Rectal smooth muscle tissue (tissue), 1 donor: Measurements from ENCODE around the gene ANKRD17.

Source experiments
- H3K27ac ChIP-seq: one replicate; pipeline ENCODE4 v1.7.0; 2013; ENCODE audit warnings: low read depth, low read length, inconsistent platforms
- H3K27me3 ChIP-seq: one replicate; pipeline ENCODE4 v1.7.0; 2013; ENCODE audit warnings: low read length; ENCODE audit not compliant: control insufficient read depth, insufficient read depth
- H3K36me3 ChIP-seq: one replicate; pipeline ENCODE4 v1.7.0; 2013; ENCODE audit warnings: low read length; ENCODE audit not compliant: control insufficient read depth, insufficient read depth
- H3K4me1 ChIP-seq: one replicate; pipeline ENCODE4 v1.7.0; 2013; ENCODE audit warnings: low read length; ENCODE audit not compliant: control insufficient read depth, insufficient read depth
- H3K4me3 ChIP-seq: one replicate; pipeline ENCODE4 v1.7.0; 2013; ENCODE audit warnings: low read length
- H3K9ac ChIP-seq: one replicate; pipeline ENCODE4 v1.7.0; 2013; ENCODE audit warnings: low read length

ANKRD17 gene

GRCh38 chr4:73086095-73086868 is 172.3 kb downstream of the ANKRD17 start:
- H3K4me1 ChIP-seq, result no peaks in the 10 kb centered on the region
- H3K4me3 ChIP-seq, result no peak overlapping the region
- no peak overlapping the region for H3K9ac ChIP-seq
- no peak overlapping the region for H3K27ac ChIP-seq
- H3K27me3 ChIP-seq, result no peaks in the 10 kb centered on the region
- H3K36me3 ChIP-seq, result peaks cover 11% of the 10 kb centered on the region

DNA sequence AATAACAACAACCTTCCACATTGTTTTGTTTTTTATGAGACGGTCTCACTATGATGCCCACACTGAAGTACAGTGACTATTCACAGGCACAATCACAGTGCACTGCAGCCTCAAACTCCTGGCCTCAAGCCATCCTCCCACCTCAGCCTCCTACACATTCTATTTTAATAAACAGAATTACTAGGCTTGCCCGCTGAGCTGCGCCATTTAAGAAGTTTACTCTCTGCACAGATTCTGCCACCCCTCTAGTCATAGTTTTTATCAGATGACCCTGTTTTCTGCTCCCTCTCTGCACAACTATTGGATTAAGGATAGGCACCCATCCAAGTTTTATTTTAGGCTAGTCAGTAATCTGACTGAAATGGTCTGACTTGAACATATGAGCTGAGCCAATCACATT is 177.8 kb downstream of the ANKRD17 start:
- H3K36me3 ChIP-seq, result peaks cover 16% of the 10 kb centered on the region
- H3K4me1 ChIP-seq, result no peaks in the 10 kb centered on the region
- no peak overlapping the region for H3K27ac ChIP-seq
- no peak overlapping the region for H3K9ac ChIP-seq
- H3K27me3 ChIP-seq, result no peaks in the 10 kb centered on the region
- no peak overlapping the region for H3K4me3 ChIP-seq

GRCh38 chr4:73075832-73076231 is 182.8 kb downstream of the ANKRD17 start:
- Histone ChIP-seq H3K9ac (no peak overlapping the region), H3K27me3 (no peaks in the 10 kb centered on the region), H3K36me3 (peaks cover 12% of the 10 kb centered on the region), H3K27ac (no peak overlapping the region), H3K4me3 (no peak overlapping the region), H3K4me1 (no peaks in the 10 kb centered on the region)

DNA sequence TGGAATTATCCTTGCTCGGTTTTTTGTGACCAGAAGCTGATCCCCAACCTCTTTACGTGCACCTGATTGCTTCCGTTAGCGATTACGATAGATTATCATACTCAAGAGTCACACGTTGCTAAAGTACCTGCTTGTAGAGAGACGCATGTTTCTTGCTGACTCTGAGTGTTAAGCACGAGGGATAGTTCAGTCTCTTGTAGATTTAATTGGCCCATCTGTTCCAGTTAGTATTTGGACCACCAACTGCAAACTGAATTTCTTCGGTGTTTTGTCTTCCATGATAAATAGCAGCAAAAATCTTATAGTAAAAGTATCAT is 188.6 kb downstream of the ANKRD17 start:
- H3K27ac ChIP-seq, result peak overlapping the region; percentile 95
- H3K36me3 ChIP-seq, result no peaks in the 10 kb centered on the region
- no peaks in the 10 kb centered on the region for H3K27me3 ChIP-seq
- peaks cover 14% of the 10 kb centered on the region for H3K4me1 ChIP-seq
- peak overlapping the region; percentile 92 for H3K9ac ChIP-seq
- peak overlapping the region; percentile 96 for H3K4me3 ChIP-seq

GRCh38 chr4:73069338-73070073 is 189.1 kb downstream of the ANKRD17 start, which contains the start of gene COX18:
Gene COX18 (minus strand): TSS chr4:73069716. CDS start chr4:73069649, 67 bp downstream.
- H3K27ac ChIP-seq, result peak within 1 kb of the TSS; percentile 95
- peaks cover 14% of the 10 kb centered on the region for H3K4me1 ChIP-seq
- H3K36me3 ChIP-seq, result no peaks in the 10 kb centered on the region
- H3K9ac ChIP-seq, result peak within 1 kb of the TSS; percentile 92
- H3K27me3 ChIP-seq, result no peaks in the 10 kb centered on the region
- peak within 1 kb of the TSS; percentile 96 for H3K4me3 ChIP-seq

DNA sequence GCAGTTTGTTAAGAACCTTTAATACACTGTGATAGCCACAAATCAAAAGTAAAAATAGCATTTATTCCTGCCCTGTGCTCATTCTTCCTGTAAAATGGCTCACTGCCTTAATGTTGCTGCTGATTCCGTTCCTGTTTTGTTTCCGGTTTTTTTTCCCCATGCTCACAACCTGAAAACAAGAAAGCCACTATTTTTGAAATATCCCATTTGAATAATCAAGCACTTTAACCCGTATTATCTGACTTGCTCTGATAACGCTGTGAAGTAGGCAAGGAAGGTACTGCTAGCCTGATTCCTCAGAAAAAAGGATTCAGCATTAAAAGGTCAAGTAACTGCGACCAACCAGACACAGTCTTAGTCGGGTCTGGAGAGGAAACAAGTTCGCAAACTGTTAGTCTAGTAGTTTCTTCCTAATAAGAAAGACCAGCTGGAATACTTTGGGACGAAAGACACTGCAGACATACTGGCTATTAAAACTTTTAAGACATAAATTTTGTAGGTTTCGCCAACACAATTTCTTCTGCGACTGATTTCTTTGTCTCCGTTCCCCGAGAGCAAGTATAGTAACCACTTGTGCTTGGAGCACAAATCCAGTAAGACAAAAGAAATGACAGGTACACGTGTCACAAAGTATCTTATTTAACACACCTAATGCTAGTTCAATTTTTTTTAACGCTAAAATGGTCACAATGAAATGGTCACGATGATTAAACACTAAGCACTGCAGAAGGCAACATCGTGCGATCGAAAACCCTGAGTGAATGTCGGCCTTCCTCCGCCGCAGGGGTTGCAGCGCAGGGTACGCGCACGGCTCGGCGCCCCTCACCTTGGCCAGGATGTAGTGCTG is 189.9 kb downstream of the ANKRD17 start:
- Histone ChIP-seq H3K9ac (peak overlapping the region; percentile 43), H3K4me1 (peaks cover 14% of the 10 kb centered on the region)

DNA sequence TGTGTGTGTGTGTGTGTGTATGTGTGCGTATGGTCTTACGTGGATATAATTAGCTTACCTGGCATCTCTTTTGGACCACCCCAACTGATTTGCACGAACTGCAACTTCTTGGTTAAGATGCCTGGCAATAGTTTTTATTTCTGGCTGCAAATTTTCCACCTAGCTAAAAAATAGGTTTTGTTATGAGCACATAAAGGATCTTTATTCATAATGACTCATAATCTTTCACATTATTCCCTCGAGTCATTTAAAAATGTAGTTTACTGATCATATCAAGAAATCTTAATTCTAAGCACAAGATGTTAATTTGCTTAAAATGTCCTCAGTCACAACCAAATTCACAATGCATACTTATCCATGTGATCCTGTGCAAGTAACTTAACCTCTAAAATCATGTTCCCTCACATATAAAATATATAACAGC is 190.6 kb downstream of the ANKRD17 start:
- H3K36me3 ChIP-seq, result no peaks in the 10 kb centered on the region
- H3K4me1 ChIP-seq, result peaks cover 14% of the 10 kb centered on the region
- H3K9ac ChIP-seq, result peak overlapping the region; percentile 19
- no peaks in the 10 kb centered on the region for H3K27me3 ChIP-seq
- H3K27ac ChIP-seq, result peak overlapping the region; percentile 95
- peak overlapping the region; percentile 96 for H3K4me3 ChIP-seq

More for the DNA sequence above, 189.9 kb downstream of the ANKRD17 start:
- H3K27ac ChIP-seq, result peak overlapping the region; percentile 95
- no peaks in the 10 kb centered on the region for H3K36me3 ChIP-seq
- no peaks in the 10 kb centered on the region for H3K27me3 ChIP-seq
- peak overlapping the region; percentile 96 for H3K4me3 ChIP-seq

GRCh38 chr4:73066928-73067327 is 191.7 kb downstream of the ANKRD17 start:
- Histone ChIP-seq H3K27ac (no peak overlapping the region), H3K36me3 (no peaks in the 10 kb centered on the region)

DNA sequence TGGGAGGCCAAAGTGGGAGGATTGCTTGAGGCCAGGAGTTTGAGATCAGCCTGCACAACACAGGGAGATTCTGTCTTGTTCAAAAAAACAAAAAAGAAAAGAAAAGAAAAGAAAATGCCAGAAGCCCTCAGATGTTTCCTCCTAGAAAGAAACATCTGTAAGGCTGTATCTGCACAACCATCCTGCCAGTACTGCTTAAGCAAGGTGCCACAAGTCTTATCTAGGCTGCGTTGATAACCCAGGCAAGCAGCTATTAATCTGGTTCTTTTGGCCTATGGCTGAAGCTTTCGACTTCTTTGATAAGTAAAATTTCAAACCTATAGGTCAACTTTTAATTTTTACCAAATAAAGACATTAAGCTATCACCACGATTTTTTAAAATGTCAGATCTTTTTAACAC is 192.2 kb downstream of the ANKRD17 start:
- H3K4me1 ChIP-seq, result peaks cover 14% of the 10 kb centered on the region
- H3K4me3 ChIP-seq, result no peak overlapping the region
- H3K27ac ChIP-seq, result no peak overlapping the region
- H3K9ac ChIP-seq, result no peak overlapping the region
- no peaks in the 10 kb centered on the region for H3K27me3 ChIP-seq
- no peaks in the 10 kb centered on the region for H3K36me3 ChIP-seq

More at GRCh38 chr4:73066928-73067327, 191.7 kb downstream of the ANKRD17 start:
- Histone ChIP-seq H3K27me3 (no peaks in the 10 kb centered on the region), H3K4me3 (no peak overlapping the region), H3K4me1 (peaks cover 14% of the 10 kb centered on the region), H3K9ac (no peak overlapping the region)

GRCh38 chr4:73064536-73064935 is 194.1 kb downstream of the ANKRD17 start:
- no peak overlapping the region for H3K27ac ChIP-seq
- H3K4me1 ChIP-seq, result peaks cover 8% of the 10 kb centered on the region
- no peak overlapping the region for H3K9ac ChIP-seq
- H3K4me3 ChIP-seq, result no peak overlapping the region
- H3K27me3 ChIP-seq, result no peaks in the 10 kb centered on the region
- H3K36me3 ChIP-seq, result peaks cover under 1% of the 10 kb centered on the region

GRCh38 chr4:73055241-73055897 is 203.2 kb downstream of the ANKRD17 start:
- no peaks in the 10 kb centered on the region for H3K27me3 ChIP-seq
- no peaks in the 10 kb centered on the region for H3K4me1 ChIP-seq
- no peak overlapping the region for H3K4me3 ChIP-seq
- H3K27ac ChIP-seq, result no peak overlapping the region
- peaks cover 8% of the 10 kb centered on the region for H3K36me3 ChIP-seq
- no peak overlapping the region for H3K9ac ChIP-seq
